Vagina (tissue), 2 donors: ENCODE data around the gene RAC3.

ENCODE experiments used
- CTCF ChIP-seq, 3 experiments: fragments of 450-650 bp in 2 of 3; fragments of 200-600 bp in 1 of 3; sonication (generic) in 1 of 3; IDR thresholded peaks; one replicate each; pipeline ENCODE4 v1.5.1; 2017 to 2019; ENCODE audit warnings: antibody characterized with exemption in 3 of 3, mild to moderate bottlenecking in 2 of 3, moderate library complexity in 2 of 3
- POLR2A ChIP-seq, 2 donors: fragments of 450-650 bp; IDR thresholded peaks; one replicate each; pipeline ENCODE4 v1.6.1; 2017; ENCODE audit warnings: antibody characterized with exemption in 2 of 2, mild to moderate bottlenecking in 2 of 2, moderate library complexity in 2 of 2

GRCh38 chr17:81996757-81997441 lies 34.6 kb upstream of the RAC3 start:
- TF ChIP-seq CTCF (IDR thresholded peaks at IDR 0.05) (no peak), POLR2A (IDR thresholded peaks at IDR 0.05) (no peak)
